ENCODE data around the gene PPFIBP2.

PPFIBP2 gene

GRCh38 chr11:7555052-7555699 is 41.4 kb downstream of the PPFIBP2 start:
- DNase-seq: no peak

- DNase-seq: no peak
These were observed 44.2 kb downstream of the PPFIBP2 start for GRCh38 chr11:7558046-7558445.

GRCh38 chr11:7559398-7560283 is 45.8 kb downstream of the PPFIBP2 start:
- no peak for DNase-seq

GRCh38 chr11:7561562-7561961 is 47.8 kb downstream of the PPFIBP2 start:
- DNase-seq: no peak

- no peak for DNase-seq
These were observed 49.5 kb downstream of the PPFIBP2 start for GRCh38 chr11:7563281-7563680.

- DNase-seq: no peak
These were observed 51.0 kb downstream of the PPFIBP2 start for GRCh38 chr11:7564803-7565202.

GRCh38 chr11:7567311-7567710 is 53.5 kb downstream of the PPFIBP2 start:
- no peak for DNase-seq

GRCh38 chr11:7569044-7569443 is 55.2 kb downstream of the PPFIBP2 start:
- no peak for DNase-seq

GRCh38 chr11:7570241-7570640 is 56.4 kb downstream of the PPFIBP2 start:
- no peak for DNase-seq

- no peak for DNase-seq
These were observed 57.2 kb downstream of the PPFIBP2 start for GRCh38 chr11:7570938-7571521.

GRCh38 chr11:7571640-7572000 is 57.8 kb downstream of the PPFIBP2 start:
- peak; percentile 70 for DNase-seq

GRCh38 chr11:7572001-7572712 is 58.4 kb downstream of the PPFIBP2 start:
- DNase-seq: no peak

- no peak for DNase-seq
These were observed 59.4 kb downstream of the PPFIBP2 start for GRCh38 chr11:7573193-7573557.

GRCh38 chr11:7573558-7574296 is 59.9 kb downstream of the PPFIBP2 start:
- no peak for DNase-seq

- DNase-seq: no peak
These were observed 60.8 kb downstream of the PPFIBP2 start for GRCh38 chr11:7574491-7575130.

- peak; percentile 70 for DNase-seq
These were observed 62.3 kb downstream of the PPFIBP2 start for GRCh38 chr11:7575841-7576725.

GRCh38 chr11:7576726-7577290 is 63.0 kb downstream of the PPFIBP2 start:
- DNase-seq: no peak

GRCh38 chr11:7577291-7578190 is 63.7 kb downstream of the PPFIBP2 start:
- peak; percentile 57 for DNase-seq

GRCh38 chr11:7578276-7578955 is 64.6 kb downstream of the PPFIBP2 start:
- DNase-seq: no peak
